Hair follicular keratinocyte (primary cell): ENCODE measurements around the gene UGT1A4. TPM values are rescaled to one million over a fixed set of nuclear protein-coding genes. Genes with fewer than 3 reads are reported as not detected.

ENCODE experiments used
- total RNA-seq: library from RNA; depleted of rRNA; stranded (reverse); fragments of >200 nt; gene quantifications from 2 replicates; pipeline ENCODE4 v1.2.3, GENCODE V29; 2015

The UGT1A4 gene
- total RNA-seq, result not detected in 2 replicates

DNA sequence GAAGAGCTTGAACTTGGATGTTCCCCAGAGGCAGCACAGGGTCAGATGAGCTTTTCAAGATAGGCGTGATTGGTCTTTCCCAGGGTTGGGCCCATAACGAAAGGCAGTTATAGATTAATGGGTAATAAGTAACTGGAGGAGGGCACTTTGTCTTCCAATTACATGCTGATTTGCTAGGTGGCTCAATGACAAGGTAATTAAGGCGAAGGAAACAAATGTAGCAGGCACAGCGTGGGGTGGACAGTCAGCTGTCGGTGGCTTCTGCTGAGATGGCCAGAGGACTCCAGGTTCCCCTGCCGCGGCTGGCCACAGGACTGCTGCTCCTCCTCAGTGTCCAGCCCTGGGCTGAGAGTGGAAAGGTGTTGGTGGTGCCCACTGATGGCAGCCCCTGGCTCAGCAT is at the start of gene UGT1A4:
Gene UGT1A4, plus strand, starts transcription at position 185 of the 400 bp plus-strand sequence. Its CDS starts 85 bp downstream, at position 270.

GRCh38 chr2:233671290-233672161 is 47.0 kb upstream of the UGT1A4 start, which contains the start of gene UGT1A9:
TSS of gene UGT1A9 (plus strand) at chr2:233671898. CDS start at chr2:233671935, 37 bp downstream.

GRCh38 chr2:233681521-233682099 is 36.9 kb upstream of the UGT1A4 start, which contains the start of gene UGT1A7:
TSS of gene UGT1A7 (plus strand) at chr2:233681901. CDS start at chr2:233681938, 37 bp downstream.

GRCh38 chr2:233692648-233693047 is 25.9 kb upstream of the UGT1A4 start, which contains the start of gene UGT1A6:
TSS of gene UGT1A6 (plus strand) at chr2:233692890. CDS start at chr2:233693005, 115 bp downstream.

DNA sequence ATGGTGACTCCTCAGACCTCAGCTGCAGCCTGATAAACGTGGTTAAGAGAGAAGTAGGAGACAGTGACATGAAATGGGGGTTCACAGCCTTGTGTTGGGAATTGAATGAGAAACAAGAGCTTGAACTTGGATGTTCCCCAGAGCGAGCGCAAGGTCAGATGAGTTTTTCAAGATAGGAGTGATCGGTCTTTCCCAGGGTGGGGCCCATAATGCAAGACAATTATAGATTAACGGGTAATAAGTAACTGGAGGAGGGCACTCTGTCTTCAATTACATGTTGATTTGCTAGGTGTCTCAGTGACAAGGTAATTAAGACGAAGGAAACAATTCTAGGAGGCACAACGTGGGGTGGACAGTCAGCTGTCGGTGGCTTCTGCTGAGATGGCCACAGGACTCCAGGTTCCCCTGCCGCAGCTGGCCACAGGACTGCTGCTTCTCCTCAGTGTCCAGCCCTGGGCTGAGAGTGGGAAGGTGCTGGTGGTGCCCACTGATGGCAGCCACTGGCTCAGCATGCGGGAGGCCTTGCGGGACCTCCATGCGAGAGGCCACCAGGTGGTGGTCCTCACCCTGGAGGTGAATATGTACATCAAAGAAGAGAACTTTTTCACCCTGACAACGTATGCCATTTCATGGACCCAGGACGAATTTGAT is 5.8 kb upstream of the UGT1A4 start, which contains the start of gene UGT1A5:
Gene UGT1A5, plus strand, starts transcription at position 297 of the 651 bp plus-strand sequence. Its CDS starts 85 bp downstream, at position 382.

DNA sequence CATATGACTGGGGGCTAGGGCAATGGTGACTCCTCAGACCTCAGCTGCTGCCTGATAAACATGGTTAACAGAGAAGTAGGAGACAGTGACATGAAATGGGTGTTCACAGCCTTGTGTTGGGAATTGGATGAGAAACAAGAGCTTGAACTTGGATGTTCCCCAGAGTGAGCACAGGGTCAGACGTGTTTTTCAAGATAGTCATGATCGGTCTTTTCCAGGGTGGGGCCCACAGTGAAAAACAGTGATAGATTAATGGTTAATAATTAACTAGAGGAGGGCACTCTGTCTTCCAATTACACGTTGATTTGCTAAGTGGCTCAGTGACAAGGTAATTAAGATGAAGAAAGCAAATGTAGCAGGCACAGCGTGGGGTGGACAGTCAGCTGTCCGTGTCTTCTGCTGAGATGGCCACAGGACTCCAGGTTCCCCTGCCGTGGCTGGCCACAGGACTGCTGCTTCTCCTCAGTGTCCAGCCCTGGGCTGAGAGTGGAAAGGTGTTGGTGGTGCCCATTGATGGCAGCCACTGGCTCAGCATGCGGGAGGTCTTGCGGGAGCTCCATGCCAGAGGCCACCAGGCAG is 10.3 kb downstream of the UGT1A4 start, which contains the start of gene UGT1A3:
Gene UGT1A3, plus strand, starts transcription at position 320 of the 579 bp plus-strand sequence. Its CDS starts 85 bp downstream, at position 405.

DNA sequence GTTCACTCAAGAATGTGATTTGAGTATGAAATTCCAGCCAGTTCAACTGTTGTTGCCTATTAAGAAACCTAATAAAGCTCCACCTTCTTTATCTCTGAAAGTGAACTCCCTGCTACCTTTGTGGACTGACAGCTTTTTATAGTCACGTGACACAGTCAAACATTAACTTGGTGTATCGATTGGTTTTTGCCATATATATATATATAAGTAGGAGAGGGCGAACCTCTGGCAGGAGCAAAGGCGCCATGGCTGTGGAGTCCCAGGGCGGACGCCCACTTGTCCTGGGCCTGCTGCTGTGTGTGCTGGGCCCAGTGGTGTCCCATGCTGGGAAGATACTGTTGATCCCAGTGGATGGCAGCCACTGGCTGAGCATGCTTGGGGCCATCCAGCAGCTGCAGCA is 41.5 kb downstream of the UGT1A4 start, which contains the start of gene UGT1A1:
Gene UGT1A1, plus strand, starts transcription at position 228 of the 400 bp plus-strand sequence. Its CDS starts 18 bp downstream, at position 246.

DNA sequence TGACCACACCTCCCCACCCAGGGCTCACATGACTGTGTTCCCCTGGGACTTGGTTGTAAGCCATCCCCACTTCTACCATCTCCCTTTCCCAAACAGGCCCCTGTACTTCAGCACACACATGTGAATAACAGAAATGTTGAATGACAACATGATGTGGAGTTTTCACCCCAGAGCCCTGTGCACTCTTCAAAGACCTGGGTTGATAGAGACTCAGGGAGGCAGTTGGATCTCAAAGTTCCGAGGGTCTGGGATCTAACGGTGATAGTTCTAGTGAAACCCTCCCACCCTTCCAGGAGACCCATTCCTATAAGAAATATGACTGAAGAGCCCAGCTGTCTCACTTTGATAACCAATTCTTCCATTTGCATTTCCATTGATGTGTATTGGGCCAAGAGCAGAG is 59.5 kb downstream of the UGT1A4 start, which contains the start of gene MROH2A:
Gene MROH2A, plus strand, starts transcription at position 301 of the 400 bp plus-strand sequence. CDS start 1,029 bp downstream, outside the sequence.

Other genes starting within 250 kb of the UGT1A4 start
- 34.1 and 36.2 TPM in 2 replicates for gene USP40, start 152.0 kb upstream of the UGT1A4 start, total RNA-seq
- not detected in 2 replicates for gene UGT1A8, start 101.1 kb upstream of the UGT1A4 start, total RNA-seq
- gene UGT1A10, start 82.3 kb upstream of the UGT1A4 start, total RNA-seq, result not detected in 2 replicates
- not detected in 2 replicates for gene UGT1A9, start 46.8 kb upstream of the UGT1A4 start, total RNA-seq
- 0.16 and 0.27 TPM in 2 replicates for gene UGT1A7, start 36.8 kb upstream of the UGT1A4 start, total RNA-seq
- 0.38 and 0.78 TPM in 2 replicates for gene UGT1A6, start 25.8 kb upstream of the UGT1A4 start, total RNA-seq
- gene UGT1A5, start 5.8 kb upstream of the UGT1A4 start, total RNA-seq, result not detected in 2 replicates
- not detected in 2 replicates for gene UGT1A3, start 10.3 kb downstream of the UGT1A4 start, total RNA-seq
- gene UGT1A1, start 41.5 kb downstream of the UGT1A4 start, total RNA-seq, result not detected in 2 replicates
- 0.38 TPM in 1 of 2 replicates, not detected in the other for gene MROH2A, start 59.6 kb downstream of the UGT1A4 start, total RNA-seq
- gene HJURP, start 135.8 kb downstream of the UGT1A4 start, total RNA-seq, result 10.9 and 34.3 TPM in 2 replicates
- not detected in 2 replicates for gene TRPM8, start 198.6 kb downstream of the UGT1A4 start, total RNA-seq